SK-N-SH treated with all-trans-retinoic acid at 6 μM for 48 hours (cell line): Measurements from ENCODE around the gene ARHGAP30.
A peak's percentile ranks its signal among the peaks of the same experiment; 100 is the strongest.

Experiments used
- ATAC-seq: fragments of 200-7000 bp; cut with Tn5 transposase; 3 replicates; pipeline ENCODE4 v1.9.1; 2020; ENCODE audit warnings: mild to moderate bottlenecking, moderate library complexity
- ARNTL ChIP-seq: fragments of 450-650 bp; formaldehyde crosslinking; IDR thresholded peaks from 2 replicates; pipeline ENCODE4 v1.5.0; 2020; ENCODE audit warnings: low read depth, mild to moderate bottlenecking, moderate library complexity, borderline replicate concordance
- BACH2 ChIP-seq: fragments of 250-450 bp; sonication (Bioruptor Pico); IDR thresholded peaks from 2 replicates; pipeline ENCODE4 v1.9.0; 2021; ENCODE audit warnings: mild to moderate bottlenecking, borderline replicate concordance
- CSDC2 ChIP-seq: fragments of 250-450 bp; sonication (Bioruptor Pico); IDR thresholded peaks from 2 replicates; pipeline ENCODE4 v1.5.0; 2020; ENCODE audit warnings: mild to moderate bottlenecking, moderate library complexity
- GLIS3 ChIP-seq: fragments of 250-450 bp; sonication (Bioruptor Pico); IDR thresholded peaks from 2 replicates; pipeline ENCODE4 v1.5.0; 2020; ENCODE audit warnings: mild to moderate bottlenecking, moderate library complexity
- ISL1 ChIP-seq: fragments of 250-450 bp; sonication (Bioruptor Pico); IDR thresholded peaks from 2 replicates; pipeline ENCODE4 v2.1.2; 2022; ENCODE audit warnings: mild to moderate bottlenecking, moderate library complexity
- PPARA ChIP-seq: fragments of 250-450 bp; sonication (Bioruptor Pico); IDR thresholded peaks from 2 replicates; pipeline ENCODE4 v1.5.0; 2020; ENCODE audit warnings: mild to moderate bottlenecking, borderline replicate concordance
- RARB ChIP-seq: fragments of 250-450 bp; sonication (Bioruptor Pico); IDR thresholded peaks from 2 replicates; pipeline ENCODE4 v1.8.0; 2021; ENCODE audit warnings: mild to moderate bottlenecking, moderate library complexity
- SNAI2 ChIP-seq: fragments of 250-450 bp; sonication (Bioruptor Pico); IDR thresholded peaks from 2 replicates; pipeline ENCODE4 v1.5.0; 2020; ENCODE audit warnings: mild to moderate bottlenecking, moderate library complexity
- TCF4 ChIP-seq: fragments of 250-450 bp; sonication (Bioruptor Pico); IDR thresholded peaks from 2 replicates; pipeline ENCODE4 v1.8.0; 2021; ENCODE audit warnings: mild to moderate bottlenecking, moderate library complexity, borderline replicate concordance
- TOX ChIP-seq: fragments of 250-450 bp; sonication (Bioruptor Pico); IDR thresholded peaks from 2 replicates; pipeline ENCODE4 v1.8.0; 2021; ENCODE audit warnings: mild to moderate bottlenecking, moderate library complexity, borderline replicate concordance
- ZC3H10 ChIP-seq: fragments of 250-450 bp; sonication (Bioruptor Pico); IDR thresholded peaks from 2 replicates; pipeline ENCODE4 v1.5.1; 2021; ENCODE audit warnings: mild to moderate bottlenecking, moderate library complexity
- ZFP3 ChIP-seq: fragments of 250-450 bp; sonication (Bioruptor Pico); IDR thresholded peaks from 2 replicates; pipeline ENCODE4 v1.5.0; 2020; ENCODE audit warnings: mild to moderate bottlenecking, moderate library complexity
- ZFP30 ChIP-seq: fragments of 450-650 bp; formaldehyde crosslinking; IDR thresholded peaks from 2 replicates; pipeline ENCODE4 v1.5.0; 2022; ENCODE audit warnings: mild to moderate bottlenecking, moderate library complexity
- ZNF565 ChIP-seq: fragments of 450-650 bp; formaldehyde crosslinking; conservative IDR thresholded peaks from 2 replicates; pipeline ENCODE4 v1.5.0; 2020; ENCODE audit warnings: low read depth, mild to moderate bottlenecking, moderate library complexity
- ZNF70 ChIP-seq: fragments of 450-650 bp; formaldehyde crosslinking; IDR thresholded peaks from 2 replicates; pipeline ENCODE4 v1.5.0; 2020; ENCODE audit warnings: mild to moderate bottlenecking, moderate library complexity
- ZNF8 ChIP-seq: fragments of 450-650 bp; formaldehyde crosslinking; IDR thresholded peaks from 2 replicates; pipeline ENCODE4 v1.5.0; 2020; ENCODE audit warnings: mild to moderate bottlenecking, moderate library complexity
- TF ChIP-seq, protein P1 (sequence below): fragments of 250-450 bp; sonication (Bioruptor Pico); IDR thresholded peaks from 2 replicates; pipeline ENCODE4 v1.8.0; 2021; ENCODE audit warnings: low read depth, mild to moderate bottlenecking, moderate library complexity, borderline replicate concordance
- TF ChIP-seq, protein P2 (sequence below): fragments of 250-450 bp; sonication (Bioruptor Pico); IDR thresholded peaks from 2 replicates; pipeline ENCODE4 v1.8.0; 2020; ENCODE audit warnings: mild to moderate bottlenecking, moderate library complexity, borderline replicate concordance
- TF ChIP-seq, protein P3 (sequence below): fragments of 250-450 bp; sonication (Bioruptor Pico); IDR thresholded peaks from 2 replicates; pipeline ENCODE4 v1.5.1; 2020; ENCODE audit warnings: low read depth, mild to moderate bottlenecking, moderate library complexity
- TF ChIP-seq, protein P4 (sequence below): fragments of 250-450 bp; sonication (Bioruptor Pico); IDR thresholded peaks from 2 replicates; pipeline ENCODE4 v1.5.0; 2020; ENCODE audit warnings: mild to moderate bottlenecking, moderate library complexity

ARHGAP30 gene

DNA sequence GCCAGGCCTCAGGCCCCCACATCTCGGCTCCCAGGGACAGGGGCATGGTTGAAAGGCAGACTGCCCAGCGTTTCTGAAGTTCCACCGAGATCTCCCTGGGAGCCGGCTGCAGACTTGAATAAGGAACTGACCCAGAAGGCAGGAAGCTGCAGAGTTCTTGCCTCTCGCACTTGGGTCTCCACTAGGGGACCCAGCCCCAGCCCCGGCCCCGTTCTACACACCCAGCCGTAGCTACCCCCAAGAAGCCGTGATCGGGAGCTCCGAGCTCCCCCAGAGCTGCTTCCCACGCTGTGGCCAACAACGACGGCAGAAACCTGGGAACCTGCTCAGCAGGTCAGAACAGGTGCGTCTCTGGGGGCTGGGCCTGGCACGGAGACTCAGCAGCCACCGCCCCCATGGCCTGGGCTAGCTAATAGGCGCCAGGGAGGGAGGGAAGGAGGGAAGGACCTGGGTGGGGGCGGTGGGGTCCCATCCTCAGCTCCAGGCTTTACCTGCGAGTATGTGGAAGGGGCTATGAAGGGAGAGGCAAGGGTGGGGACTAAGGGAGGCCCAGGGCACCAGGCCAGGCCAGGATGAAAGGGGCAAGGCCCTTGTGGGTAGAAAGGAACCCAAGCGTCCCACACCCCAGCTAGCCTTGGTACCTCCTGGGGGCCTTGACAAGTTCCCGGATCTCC, 19.7 kb upstream of the ARHGAP30 start, which contains the start of gene NECTIN4:
TSS of gene NECTIN4 (minus strand) at position 308 of the 674 bp plus-strand sequence. CDS start at position 46, 262 bp downstream.
- TF ChIP-seq TCF4 (no peak), RARB (CRISPR knock-in tag) (no peak), SNAI2 (CRISPR knock-in tag) (no peak), ISL1 (no peak), ZFP30 (no peak), ZNF8 (no peak)
- no peak for ATAC-seq

DNA sequence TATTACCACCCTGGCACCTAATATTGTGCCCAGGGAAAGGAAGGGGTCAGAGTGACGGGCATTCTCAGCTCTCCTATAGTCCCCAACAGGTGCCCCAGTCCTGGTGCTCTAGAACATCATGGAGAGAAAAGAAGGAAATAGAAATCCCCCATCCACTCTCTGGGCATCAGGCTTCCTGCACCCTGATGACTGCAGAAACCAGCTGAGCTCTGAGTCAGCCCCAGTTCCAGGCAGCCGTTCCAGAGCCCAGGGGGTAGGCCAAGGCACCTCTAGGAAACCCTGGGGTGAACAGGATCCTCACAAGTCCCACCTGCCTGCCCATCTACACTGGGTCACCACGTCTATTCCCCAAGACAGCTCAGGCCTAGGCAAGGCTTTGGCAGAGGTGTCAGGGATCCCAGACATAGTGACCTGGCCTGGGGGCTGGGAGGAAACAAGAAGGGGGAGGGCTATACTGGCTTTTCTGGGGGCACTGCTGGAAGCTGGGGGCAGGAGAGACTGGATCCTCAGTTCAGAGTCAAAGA, 19.0 kb upstream of the ARHGAP30 start:
- TF ChIP-seq ZNF70: no peak
- no peak for TF ChIP-seq TCF4
- TF ChIP-seq CSDC2 (CRISPR knock-in tag): no peak
- no peak for TF ChIP-seq ARNTL
- TF ChIP-seq RARB (CRISPR knock-in tag): no peak
- TF ChIP-seq, protein P1, sequence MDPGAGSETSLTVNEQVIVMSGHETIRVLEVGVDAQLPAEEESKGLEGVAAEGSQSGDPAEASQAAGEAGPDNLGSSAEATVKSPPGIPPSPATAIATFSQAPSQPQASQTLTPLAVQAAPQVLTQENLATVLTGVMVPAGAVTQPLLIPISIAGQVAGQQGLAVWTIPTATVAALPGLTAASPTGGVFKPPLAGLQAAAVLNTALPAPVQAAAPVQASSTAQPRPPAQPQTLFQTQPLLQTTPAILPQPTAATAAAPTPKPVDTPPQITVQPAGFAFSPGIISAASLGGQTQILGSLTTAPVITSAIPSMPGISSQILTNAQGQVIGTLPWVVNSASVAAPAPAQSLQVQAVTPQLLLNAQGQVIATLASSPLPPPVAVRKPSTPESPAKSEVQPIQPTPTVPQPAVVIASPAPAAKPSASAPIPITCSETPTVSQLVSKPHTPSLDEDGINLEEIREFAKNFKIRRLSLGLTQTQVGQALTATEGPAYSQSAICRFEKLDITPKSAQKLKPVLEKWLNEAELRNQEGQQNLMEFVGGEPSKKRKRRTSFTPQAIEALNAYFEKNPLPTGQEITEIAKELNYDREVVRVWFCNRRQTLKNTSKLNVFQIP: no peak
- no peak for TF ChIP-seq BACH2 (CRISPR knock-in tag)
- no peak for TF ChIP-seq ZC3H10 (CRISPR knock-in tag)
- TF ChIP-seq, protein P2, sequence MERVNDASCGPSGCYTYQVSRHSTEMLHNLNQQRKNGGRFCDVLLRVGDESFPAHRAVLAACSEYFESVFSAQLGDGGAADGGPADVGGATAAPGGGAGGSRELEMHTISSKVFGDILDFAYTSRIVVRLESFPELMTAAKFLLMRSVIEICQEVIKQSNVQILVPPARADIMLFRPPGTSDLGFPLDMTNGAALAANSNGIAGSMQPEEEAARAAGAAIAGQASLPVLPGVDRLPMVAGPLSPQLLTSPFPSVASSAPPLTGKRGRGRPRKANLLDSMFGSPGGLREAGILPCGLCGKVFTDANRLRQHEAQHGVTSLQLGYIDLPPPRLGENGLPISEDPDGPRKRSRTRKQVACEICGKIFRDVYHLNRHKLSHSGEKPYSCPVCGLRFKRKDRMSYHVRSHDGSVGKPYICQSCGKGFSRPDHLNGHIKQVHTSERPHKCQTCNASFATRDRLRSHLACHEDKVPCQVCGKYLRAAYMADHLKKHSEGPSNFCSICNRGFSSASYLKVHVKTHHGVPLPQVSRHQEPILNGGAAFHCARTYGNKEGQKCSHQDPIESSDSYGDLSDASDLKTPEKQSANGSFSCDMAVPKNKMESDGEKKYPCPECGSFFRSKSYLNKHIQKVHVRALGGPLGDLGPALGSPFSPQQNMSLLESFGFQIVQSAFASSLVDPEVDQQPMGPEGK (CRISPR knock-in tag): no peak
- TF ChIP-seq, protein P3, sequence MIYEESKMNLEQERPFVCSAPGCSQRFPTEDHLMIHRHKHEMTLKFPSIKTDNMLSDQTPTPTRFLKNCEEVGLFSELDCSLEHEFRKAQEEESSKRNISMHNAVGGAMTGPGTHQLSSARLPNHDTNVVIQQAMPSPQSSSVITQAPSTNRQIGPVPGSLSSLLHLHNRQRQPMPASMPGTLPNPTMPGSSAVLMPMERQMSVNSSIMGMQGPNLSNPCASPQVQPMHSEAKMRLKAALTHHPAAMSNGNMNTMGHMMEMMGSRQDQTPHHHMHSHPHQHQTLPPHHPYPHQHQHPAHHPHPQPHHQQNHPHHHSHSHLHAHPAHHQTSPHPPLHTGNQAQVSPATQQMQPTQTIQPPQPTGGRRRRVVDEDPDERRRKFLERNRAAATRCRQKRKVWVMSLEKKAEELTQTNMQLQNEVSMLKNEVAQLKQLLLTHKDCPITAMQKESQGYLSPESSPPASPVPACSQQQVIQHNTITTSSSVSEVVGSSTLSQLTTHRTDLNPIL (CRISPR knock-in tag): no peak
- no peak for TF ChIP-seq ISL1
- TF ChIP-seq ZFP3: no peak
- TF ChIP-seq GLIS3 (CRISPR knock-in tag): no peak
- ATAC-seq: peak; percentile 29; the same call in 2 of the 3 replicates

DNA sequence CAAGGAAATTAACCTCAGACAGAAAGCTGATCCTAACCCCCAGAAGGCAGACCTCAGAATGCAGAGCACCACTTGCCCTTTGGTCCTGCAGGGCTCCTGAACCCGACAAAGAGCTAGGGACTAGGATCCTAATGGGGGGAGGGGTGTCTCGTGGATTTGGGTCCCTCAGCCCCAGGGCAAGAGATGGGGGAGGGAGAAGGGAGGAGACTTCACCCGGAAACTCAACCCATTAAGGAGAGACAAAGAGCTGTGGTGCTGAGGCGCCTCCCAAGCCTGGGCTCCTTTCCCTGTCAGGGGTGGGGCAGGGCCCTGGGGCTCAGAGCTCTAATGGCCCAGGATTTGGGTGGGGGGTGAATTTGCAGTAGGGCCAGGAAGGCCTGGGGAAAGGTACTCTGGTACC, 16.8 kb upstream of the ARHGAP30 start:
- no peak for ATAC-seq
- no peak for TF ChIP-seq RARB (CRISPR knock-in tag)
- no peak for TF ChIP-seq ZFP30
- no peak for TF ChIP-seq ZFP3
- TF ChIP-seq ZNF70: no peak
- no peak for TF ChIP-seq ZNF8
- TF ChIP-seq ISL1: no peak
- no peak for TF ChIP-seq PPARA (CRISPR knock-in tag)
- no peak for TF ChIP-seq BACH2 (CRISPR knock-in tag)
- TF ChIP-seq ZNF565 (CRISPR knock-in tag): no peak

DNA sequence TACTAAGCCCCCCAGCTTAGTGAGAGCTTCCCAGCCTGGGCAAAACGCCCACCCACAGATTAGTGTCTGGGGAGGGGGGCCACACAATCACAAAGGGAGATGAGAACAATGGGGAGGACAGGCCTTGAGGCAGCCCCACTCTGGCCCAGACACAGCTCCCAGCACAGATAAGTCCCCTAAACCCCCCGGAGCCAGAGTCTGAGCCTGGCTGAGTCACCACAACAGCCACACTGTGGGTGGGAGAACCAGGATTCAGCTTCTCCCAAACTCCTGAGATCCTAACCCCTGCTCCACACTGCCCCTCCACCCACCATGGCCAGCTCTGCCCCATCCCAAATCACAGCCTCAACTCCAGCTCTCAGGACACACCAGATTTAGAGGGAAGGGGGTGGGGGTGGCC, 15.5 kb upstream of the ARHGAP30 start:
- no peak for ATAC-seq

More for the DNA sequence above, 15.5 kb upstream of the ARHGAP30 start:
- no peak for TF ChIP-seq ZFP30
- no peak for TF ChIP-seq ZFP3
- no peak for TF ChIP-seq PPARA (CRISPR knock-in tag)
- no peak for TF ChIP-seq BACH2 (CRISPR knock-in tag)
- TF ChIP-seq, protein P1: no peak
- no peak for TF ChIP-seq GLIS3 (CRISPR knock-in tag)
- no peak for TF ChIP-seq SNAI2 (CRISPR knock-in tag)
- TF ChIP-seq TOX (CRISPR knock-in tag): no peak
- no peak for TF ChIP-seq ARNTL
- TF ChIP-seq, protein P4, sequence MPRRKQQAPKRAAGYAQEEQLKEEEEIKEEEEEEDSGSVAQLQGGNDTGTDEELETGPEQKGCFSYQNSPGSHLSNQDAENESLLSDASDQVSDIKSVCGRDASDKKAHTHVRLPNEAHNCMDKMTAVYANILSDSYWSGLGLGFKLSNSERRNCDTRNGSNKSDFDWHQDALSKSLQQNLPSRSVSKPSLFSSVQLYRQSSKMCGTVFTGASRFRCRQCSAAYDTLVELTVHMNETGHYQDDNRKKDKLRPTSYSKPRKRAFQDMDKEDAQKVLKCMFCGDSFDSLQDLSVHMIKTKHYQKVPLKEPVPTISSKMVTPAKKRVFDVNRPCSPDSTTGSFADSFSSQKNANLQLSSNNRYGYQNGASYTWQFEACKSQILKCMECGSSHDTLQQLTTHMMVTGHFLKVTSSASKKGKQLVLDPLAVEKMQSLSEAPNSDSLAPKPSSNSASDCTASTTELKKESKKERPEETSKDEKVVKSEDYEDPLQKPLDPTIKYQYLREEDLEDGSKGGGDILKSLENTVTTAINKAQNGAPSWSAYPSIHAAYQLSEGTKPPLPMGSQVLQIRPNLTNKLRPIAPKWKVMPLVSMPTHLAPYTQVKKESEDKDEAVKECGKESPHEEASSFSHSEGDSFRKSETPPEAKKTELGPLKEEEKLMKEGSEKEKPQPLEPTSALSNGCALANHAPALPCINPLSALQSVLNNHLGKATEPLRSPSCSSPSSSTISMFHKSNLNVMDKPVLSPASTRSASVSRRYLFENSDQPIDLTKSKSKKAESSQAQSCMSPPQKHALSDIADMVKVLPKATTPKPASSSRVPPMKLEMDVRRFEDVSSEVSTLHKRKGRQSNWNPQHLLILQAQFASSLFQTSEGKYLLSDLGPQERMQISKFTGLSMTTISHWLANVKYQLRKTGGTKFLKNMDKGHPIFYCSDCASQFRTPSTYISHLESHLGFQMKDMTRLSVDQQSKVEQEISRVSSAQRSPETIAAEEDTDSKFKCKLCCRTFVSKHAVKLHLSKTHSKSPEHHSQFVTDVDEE: no peak
- no peak for TF ChIP-seq RARB (CRISPR knock-in tag)
- TF ChIP-seq ZNF70: no peak
- TF ChIP-seq, protein P2 (CRISPR knock-in tag): no peak
